Superior temporal gyrus (tissue), 1 donor: ENCODE measurements around the gene IPO7.

ENCODE experiments used
- DNase-seq: peaks from one replicate; pipeline ENCODE4 v3.0.0-alpha.2; 2016; ENCODE audit errors: extremely low spot score

IPO7 gene

DNA sequence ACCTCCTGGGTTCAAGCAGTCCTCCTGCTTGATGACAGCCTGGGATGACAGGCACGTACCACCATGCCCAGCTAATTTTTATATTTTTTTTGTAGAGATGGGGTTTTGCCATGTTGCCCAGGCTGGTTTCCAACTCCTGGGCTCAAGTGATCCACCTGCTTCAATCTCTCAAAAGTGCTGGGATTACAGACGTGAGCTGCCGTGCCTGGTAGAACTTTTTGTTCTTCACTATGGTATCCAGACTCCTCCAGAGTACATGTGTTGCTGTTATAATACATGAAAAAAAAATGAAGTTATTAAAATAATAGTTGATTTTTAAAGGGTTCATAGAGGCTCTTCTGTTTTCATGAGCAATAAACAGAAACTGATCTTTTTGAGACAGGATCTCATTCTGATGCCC is 105.9 kb downstream of the IPO7 start:
- DNase-seq = no peak

DNA sequence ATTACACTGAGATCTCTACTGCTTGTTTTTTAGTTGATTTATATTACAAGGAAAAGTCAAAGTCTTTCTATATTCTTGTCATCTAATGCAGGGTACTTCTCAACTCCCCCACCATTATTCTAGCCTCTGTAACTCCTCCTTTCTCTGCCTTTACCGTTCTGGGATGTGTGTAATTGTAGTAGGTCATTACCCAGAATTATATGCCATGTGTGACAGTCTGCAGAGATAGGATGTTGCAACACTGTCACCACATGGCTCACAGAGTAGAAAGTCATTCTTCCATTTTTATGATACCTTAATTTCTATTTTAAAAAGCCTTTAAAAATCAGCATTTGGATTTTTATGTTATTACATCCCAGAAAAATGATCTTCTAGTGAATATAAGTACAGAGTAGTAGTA is 109.0 kb downstream of the IPO7 start:
- no peak for DNase-seq

DNA sequence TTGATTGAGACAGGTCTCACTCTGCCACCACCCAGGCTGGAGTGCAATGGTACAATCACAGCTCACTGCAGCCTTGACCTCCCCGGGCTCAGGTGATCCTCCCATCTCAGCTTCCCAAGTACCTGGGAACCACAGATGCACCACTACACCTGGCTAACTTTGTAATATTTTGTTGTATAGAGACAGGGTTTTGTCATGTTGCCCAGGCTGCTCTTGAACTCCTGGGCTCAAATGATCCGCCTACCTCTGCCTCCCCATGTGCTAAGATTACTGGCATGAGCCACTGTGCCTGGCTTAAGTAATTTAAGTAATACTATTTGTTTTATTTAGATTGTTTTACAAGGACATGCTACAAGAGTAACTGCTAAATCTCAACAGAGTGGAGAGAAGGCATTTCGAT is 109.9 kb downstream of the IPO7 start:
- DNase-seq = no peak

DNA sequence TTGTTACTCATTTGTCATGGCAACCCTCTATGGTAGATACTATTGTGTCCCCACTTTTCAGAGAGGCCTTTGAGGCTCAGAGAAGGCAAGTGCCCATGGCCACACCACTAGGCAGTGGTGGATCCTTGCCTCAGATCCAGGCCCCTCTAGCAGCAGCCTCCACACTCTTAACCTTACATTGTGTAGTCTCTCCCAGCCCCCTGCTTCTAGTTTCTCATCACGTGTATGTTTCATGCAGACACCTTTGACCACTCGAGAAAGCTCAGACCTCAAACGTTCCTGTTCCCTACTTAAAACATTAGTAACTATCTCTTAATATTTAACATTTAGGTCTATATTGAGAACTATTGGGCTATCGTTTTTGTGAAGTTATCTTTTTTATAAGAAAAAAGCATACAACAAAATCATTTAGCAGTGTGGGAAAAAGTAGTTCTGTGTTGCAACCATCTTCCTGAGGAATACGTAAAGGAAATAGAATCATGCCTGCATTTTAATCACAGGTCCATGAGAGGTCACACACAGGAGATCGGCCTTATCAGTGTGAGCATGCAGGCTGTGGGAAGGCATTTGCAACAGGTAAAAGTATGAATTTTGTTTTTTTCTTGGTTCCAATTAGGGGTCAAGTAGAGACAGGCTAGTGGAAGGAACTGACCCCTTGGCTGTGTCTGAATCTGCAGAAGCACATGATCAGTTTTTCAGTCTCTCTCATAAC is 111.5 kb downstream of the IPO7 start:
- no peak for DNase-seq
